ENCODE results near the gene RRAS. TPM values are rescaled to one million over a fixed set of nuclear protein-coding genes. Genes with fewer than 3 reads are reported as not detected.

RRAS gene
- total RNA-seq, 1 donor from 2014 or later = 110 TPM

DNA sequence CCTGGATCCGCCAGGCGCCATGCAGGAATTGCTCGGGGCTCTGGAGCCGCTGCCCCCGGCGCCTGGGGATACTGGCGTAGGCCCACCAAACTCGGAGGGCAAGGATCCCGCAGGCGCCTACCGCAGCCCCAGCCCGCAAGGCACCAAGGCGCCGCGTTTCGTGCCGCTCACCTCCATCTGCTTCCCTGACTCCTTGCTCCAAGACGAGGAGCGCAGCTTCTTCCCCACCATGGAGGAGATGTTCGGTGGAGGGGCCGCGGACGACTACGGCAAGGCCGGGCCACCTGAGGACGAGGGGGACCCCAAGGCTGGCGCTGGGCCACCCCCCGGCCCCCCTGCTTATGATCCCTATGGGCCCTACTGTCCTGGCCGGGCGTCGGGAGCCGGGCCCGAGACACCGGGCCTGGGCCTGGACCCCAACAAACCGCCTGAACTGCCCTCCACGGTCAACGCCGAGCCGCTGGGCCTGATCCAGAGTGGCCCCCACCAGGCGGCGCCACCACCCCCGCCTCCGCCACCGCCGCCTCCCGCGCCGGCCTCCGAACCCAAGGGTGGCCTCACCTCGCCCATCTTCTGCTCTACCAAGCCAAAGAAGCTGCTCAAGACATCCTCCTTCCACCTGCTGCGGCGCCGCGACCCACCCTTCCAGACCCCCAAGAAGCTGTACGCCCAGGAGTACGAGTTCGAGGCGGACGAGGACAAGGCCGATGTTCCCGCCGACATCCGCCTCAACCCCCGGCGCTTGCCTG lies 42.8 kb downstream of the RRAS start:
- DNase-seq (ENCODE audit: extremely low read depth, low read depth, low spot score) = no peak

DNA sequence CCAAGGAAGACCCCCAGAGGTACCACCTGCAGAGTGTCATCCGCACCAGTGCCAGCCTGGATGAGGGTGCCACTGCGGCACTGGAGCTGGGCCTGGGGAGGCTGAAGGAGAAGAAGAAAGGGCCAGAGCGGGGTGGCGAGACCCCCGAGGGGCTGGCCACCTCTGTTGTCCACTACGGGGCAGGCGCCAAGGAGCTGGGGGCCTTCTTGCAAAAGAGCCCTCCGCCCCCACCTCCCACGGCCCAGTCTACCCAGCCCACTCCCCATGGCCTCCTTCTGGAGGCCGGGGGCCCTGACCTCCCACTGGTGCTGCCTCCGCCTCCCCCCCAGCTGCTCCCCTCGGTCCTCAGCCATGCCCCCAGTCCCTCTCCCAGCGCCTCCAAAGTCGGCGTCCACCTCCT lies 43.5 kb downstream of the RRAS start:
- DNase-seq (ENCODE audit: extremely low read depth, low read depth, low spot score) = no peak

DNA sequence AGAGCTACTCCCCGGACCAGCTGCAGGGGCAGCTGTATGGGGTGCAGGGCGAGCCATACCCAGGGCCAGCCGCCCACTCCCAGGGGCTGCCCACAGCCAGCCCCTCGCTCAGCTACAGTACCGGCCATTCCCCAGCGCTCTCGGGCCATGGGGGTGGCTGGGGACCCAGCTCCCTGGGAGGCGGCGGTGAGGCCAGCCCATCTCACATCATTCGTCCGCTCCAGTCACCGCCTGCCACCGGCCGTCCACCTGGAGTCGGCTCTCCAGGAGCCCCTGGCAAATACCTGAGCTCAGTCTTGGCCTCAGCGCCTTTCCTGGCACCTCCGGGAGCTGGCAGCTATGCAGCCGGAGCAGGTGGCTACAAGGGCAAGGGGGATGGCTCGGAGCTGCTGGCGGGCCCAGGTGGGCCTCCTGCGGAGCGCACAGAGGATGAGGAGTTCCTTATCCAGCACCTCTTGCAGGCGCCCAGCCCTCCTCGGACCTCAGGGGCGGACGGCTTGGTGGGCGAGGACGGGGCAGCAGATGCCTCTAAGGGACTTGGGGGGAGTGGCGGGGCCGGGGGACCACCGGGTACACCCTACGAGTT lies 44.0 kb downstream of the RRAS start:
- no peak for DNase-seq (ENCODE audit: extremely low read depth, low read depth, low spot score)

- no peak for DNase-seq (ENCODE audit: extremely low read depth, low read depth, low spot score)
Measured at GRCh38 chr19:49594993-49595818, 44.7 kb downstream of the RRAS start.

DNA sequence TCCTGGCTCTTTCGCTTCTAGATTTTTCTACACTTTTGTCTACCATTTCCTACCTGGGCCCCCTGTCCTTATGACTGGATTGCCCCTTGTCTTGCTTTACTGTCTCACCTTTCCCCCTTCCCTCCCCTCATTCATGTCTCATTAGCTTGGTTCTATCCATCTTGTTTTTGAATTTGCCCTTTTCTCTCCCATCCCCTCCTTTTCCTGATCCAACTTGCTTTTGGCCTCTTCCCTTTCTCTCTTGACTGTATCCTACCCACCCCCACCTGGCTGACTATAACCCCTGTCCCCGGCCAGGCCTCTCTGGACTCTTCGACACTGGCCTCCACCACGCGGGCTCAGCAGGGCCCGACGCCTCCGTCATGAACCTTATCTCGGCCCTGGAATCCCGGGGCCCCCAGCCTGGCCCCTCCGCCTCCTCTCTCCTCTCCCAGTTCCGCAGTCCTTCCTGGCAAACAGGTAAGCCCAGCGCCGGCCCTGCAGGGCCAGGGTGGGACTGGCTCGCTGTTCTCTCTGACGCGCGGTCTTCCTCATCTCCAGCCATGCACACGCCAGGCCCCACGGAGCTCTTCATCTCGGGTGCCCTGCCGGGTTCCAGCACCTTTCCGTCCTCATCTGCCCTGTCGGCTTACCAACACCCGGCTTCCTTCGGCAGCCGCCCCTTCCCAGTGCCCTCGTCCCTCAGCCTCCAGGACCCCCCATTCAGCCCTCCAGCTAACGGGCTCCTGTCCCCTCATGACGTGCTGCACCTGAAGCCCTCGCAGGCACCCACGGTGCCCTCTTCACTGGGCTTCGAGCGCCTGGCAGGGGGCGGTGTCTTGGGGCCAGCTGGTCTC lies 45.6 kb downstream of the RRAS start:
- no peak for DNase-seq (ENCODE audit: extremely low read depth, low read depth, low spot score)

DNA sequence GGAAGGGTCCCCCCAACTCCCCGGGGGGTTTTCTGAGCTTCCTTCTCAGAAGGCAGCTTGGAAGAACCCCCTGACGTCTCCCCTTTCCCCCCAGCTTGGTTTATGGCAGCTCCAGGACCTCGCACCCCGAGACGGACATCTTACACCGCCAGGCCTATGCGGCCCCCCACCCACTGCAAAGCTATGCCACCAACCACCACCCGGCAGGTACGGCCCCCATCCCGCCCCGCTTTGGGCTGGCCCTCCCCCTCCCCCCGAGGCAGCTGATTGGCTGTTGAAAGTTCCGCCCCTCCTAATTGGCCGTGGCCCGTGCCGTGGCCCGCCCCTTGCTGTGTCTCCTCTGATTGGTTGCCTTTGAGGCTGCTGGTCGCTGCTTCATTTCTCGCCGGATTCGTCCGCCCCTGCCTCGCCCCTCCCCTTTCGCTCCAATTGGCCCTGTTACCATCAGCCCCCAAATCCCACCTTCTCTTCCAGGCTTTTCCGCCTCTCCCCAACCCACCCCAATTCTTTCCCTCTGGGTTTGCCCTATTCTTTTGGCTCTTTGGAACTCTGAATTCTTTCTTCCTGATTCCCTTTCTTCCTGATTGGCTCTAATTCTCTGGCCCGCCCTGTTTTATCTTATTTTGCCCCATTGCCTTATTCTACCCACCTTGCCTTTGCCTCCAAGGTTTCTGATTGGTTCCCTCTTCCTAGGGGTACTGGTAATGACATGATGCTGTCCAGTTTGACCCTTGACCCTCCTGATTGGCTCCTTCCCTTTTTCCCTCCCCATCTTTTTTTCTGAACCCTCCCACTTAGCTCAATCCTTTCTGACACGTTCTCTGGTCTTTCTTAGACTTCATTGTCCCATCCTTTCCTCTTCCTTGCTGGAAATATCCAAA lies 46.5 kb downstream of the RRAS start:
- DNase-seq (ENCODE audit: extremely low read depth, low read depth, low spot score) = no peak

DNA sequence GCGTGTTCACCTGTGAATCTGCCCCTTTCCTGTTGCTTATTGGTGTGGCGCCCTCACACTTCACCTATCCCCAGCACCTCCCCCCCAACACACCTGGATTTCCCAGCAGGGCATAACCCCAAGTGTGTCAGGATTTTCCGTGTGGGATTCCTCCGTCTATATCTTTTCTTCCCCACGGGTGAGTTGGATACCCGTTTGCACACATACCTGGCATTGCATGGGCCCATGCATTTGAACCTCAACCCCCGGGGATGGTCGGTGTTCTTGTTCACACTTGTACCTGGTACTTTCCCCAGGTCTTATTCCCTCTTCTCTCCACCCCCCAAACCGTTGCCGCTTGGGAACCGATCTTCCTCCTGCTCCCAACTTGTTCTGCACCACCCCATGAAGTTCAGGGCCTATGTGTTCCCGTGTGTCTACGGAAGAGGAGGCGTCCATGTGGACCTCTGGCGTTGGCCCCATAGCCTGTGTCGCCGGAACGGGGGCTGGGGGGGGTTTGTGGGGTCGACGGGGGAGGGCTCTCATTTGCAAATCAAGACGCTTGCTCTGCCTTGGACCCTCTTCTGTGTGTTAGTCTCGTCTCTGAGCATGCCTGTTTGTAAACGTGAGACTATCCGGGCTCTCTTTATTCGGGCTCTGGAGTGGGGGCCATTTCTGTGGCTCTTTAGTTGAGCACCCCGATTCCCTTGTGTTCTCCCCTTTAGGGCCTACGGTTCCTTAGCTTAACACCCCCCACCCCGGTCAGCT lies 47.3 kb downstream of the RRAS start:
- DNase-seq (ENCODE audit: extremely low read depth, low read depth, low spot score) = no peak

DNA sequence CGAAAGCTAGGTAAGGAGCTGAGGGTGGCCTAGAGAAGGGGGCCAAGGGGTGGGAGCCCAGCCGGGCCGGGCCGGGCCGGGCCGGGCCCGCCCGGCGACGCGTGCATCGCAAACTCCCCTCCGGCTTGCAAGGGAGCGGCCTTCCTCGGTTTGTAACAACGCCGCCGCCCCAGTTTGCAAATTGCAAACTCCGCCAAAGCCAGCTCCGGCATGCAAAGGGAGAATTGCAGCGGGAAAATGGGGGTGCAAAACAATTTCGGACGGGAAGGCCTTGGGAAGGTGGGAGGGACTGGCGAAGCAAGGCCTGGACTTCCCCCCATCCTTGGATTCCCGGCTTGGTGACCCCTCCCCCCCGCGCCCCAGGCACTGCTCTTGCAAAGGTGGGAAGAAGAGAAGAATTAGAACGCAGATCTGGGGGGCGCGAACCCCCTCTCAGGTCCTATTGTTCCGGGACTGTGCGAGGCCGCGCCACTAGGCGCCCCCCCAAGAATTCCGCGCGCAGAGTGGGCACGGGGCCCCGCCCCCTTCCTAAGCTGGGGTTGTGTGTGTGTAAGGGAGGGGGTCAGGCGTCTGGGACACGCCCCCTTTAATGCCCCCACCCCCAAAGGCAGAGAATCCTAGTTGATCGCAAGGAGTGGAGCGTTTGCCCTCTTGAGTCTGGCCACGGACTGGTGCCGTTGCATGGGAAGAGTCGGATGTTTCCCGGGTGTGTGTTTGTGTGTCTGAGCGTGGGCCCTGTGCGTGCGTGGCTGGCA lies 48.0 kb downstream of the RRAS start:
- DNase-seq (ENCODE audit: extremely low read depth, low read depth, low spot score) = no peak

GRCh38 chr19:49590971-49591730 lies 48.8 kb downstream of the RRAS start, which contains the start of gene PRR12:
Gene PRR12 (plus strand): TSS chr19:49591182. CDS start chr19:49591655, 473 bp downstream.
- no peak for DNase-seq (ENCODE audit: extremely low read depth, low read depth, low spot score)

DNA sequence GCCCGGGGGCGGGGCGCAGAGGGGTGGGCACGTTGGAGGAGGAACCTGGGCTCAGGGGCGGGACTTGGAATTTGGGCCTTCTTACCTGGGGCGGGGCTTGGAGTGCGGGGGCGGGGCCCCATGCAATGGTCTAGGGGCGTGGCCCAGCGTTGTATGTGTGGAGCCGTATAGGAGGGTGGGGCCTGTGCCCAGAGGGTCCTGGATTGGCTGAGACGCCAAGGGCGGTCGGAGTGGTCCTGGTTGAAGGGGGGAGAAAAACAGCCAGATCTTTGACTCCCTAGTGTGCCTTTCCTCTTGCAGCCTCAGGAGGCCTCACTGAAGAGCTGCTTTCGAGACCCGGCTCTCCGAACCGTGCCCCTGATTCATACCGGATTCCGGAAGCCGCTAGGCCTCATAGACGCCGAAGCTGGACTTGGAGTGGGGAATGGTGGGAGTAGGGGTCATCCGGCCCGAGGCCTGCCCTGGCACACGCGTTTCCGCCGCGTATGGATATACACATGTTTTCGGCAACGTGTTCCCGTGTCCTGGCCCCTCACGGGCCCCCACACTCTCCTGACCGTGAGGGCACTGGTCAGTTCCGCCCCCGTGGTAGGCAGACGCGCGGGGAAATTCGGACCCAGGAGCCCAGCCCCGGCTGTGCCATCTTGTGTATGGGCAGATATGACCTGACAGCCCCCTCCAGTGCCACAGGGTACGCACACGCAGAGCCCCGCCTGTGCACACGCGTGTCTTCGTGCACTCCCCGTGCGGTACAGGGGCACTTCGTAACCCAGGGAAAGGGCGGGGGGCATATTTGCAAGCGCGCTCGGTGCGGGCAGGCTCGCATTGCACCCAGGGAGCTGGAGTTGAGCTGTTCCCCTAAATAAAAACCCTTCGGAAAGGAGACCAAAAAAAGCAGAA lies 49.6 kb downstream of the RRAS start:
- peak; percentile 75 for DNase-seq (ENCODE audit: extremely low read depth, low read depth, low spot score)

DNA sequence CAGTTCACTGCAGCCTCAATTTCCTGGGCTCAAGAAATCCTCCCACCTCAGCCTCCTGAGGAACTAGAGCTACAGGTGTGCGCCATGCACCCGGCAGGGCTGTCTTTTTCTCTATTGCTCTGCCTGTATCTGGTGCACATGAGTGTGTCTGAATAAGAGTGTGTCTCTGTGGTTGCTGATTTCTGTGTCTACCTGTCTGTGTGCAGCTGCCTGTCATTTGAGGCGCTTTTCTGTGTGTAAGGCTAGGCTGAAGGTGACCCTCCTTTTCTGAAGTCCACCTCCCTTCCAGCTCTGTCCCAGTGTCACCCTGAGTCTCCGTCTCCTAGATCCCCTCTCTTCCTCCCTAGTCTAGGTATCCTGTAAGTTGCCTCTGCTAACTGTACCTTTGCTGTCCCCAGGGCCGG lies 50.4 kb downstream of the RRAS start:
- no peak for DNase-seq (ENCODE audit: extremely low read depth, low read depth, low spot score)

DNA sequence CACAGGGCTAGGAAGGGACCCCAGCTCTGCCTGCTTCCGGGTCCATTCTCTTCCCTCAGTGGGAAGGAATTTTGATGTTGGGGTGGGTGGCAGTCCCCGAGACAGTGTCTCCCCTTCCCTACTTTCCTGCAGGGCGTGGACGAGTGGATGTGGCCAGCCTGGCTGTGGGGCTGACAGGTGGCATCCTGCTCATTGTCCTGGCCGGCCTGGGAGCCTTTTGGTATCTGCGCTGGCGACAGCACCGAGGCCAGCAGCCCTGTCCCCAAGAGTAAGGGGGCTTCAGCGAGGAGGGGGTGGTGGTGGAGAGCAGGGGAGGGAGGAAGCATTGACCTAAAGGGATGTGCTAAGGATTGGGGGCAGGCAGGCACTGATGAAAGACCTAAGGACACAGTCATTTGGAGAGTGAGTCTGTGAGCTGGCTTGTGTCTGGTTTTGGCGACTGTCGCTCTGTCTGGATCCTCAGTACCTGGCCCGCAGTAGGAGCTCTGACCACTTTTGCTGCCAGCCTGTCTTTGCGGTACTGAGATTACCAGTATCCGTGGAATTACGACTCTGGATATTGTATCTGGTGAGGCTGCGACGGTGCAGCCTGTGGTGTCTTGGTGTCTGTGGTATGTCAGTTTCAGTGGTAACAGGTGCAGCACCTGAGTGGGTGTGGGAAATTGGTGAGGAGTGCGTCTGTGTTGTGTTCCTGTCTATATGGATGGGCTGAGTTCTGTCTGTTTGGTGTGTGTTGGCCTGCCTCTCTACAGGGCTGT lies 51.4 kb downstream of the RRAS start:
- no peak for DNase-seq (ENCODE audit: extremely low read depth, low read depth, low spot score)

DNA sequence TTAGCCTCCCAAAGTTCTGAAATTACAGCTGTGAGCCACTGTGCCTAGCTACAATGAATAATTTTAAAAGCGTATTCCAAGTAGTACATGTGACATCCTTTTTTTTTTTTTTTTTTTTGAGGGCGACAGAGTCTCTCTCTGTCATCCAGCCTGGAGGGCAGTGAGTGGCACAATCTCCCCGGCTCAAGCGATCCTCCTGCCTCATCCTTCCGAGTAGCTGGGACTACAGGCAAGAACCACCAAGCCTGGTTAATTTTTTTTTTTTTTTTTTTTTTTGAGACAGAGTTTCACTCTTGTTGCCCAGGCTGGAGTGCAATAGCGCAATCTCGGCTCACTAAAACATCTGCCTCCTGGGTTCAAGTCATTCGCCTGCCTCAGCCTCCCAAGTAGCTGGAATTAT lies 52.7 kb downstream of the RRAS start:
- DNase-seq (ENCODE audit: extremely low read depth, low read depth, low spot score) = no peak

Data from glomerular endothelial cell (primary cell).